IPS-18a (cell line): ENCODE measurements around the gene GLRX5.
"Not testable (repeated sequence)": the region's sequence is repeated elsewhere in the genome, so short reads cannot be mapped to it uniquely, and the experiment has no call there.

Source experiments
- H3K27ac ChIP-seq: one replicate; pipeline ENCODE4 v1.5.1; 2013; ENCODE audit warnings: low read length
- H3K27me3 ChIP-seq: one replicate; pipeline ENCODE4 v1.6.1; 2013; ENCODE audit warnings: mild to moderate bottlenecking, low read length; ENCODE audit not compliant: control insufficient read depth, insufficient read depth
- H3K36me3 ChIP-seq: one replicate; pipeline ENCODE4 v1.6.1; 2013; ENCODE audit warnings: low read depth, low read length; ENCODE audit not compliant: control insufficient read depth
- H3K4me1 ChIP-seq: one replicate; pipeline ENCODE4 v1.6.1; 2013; ENCODE audit warnings: low read depth, low read length; ENCODE audit not compliant: control insufficient read depth
- H3K4me3 ChIP-seq: one replicate; pipeline ENCODE4 v1.5.1; 2013; ENCODE audit warnings: low read length
- H3K9ac ChIP-seq: one replicate; pipeline ENCODE4 v1.6.1; 2013; ENCODE audit warnings: mild to moderate bottlenecking, low read length, moderate library complexity
- H3K9me3 ChIP-seq: one replicate; pipeline ENCODE4 v1.6.1; 2013; ENCODE audit warnings: low read depth, low read length; ENCODE audit not compliant: control insufficient read depth

Gene GLRX5

GRCh38 chr14:95577870-95578269, 43.0 kb downstream of the GLRX5 start:
- Histone ChIP-seq H3K4me3 (no peak overlapping the region), H3K36me3 (no peaks in the 10 kb centered on the region), H3K9ac (no peak overlapping the region), H3K27ac (no peak overlapping the region), H3K9me3 (no peaks in the 10 kb centered on the region), H3K27me3 (no peaks in the 10 kb centered on the region), H3K4me1 (peaks cover 9% of the 10 kb centered on the region)

GRCh38 chr14:95583836-95584617, 49.2 kb downstream of the GLRX5 start:
- not testable (repeated sequence) for H3K36me3 ChIP-seq, H3K4me1 ChIP-seq, H3K9me3 ChIP-seq

GRCh38 chr14:95585953-95586620, 51.2 kb downstream of the GLRX5 start:
- no peak overlapping the region for H3K9ac ChIP-seq
- H3K9me3 ChIP-seq: peaks cover 5% of the 10 kb centered on the region
- no peaks in the 10 kb centered on the region for H3K27me3 ChIP-seq
- no peak overlapping the region for H3K4me3 ChIP-seq
- H3K27ac ChIP-seq: no peak overlapping the region
- no peaks in the 10 kb centered on the region for H3K36me3 ChIP-seq
- H3K4me1 ChIP-seq: no peaks in the 10 kb centered on the region

More at GRCh38 chr14:95583836-95584617, 49.2 kb downstream of the GLRX5 start:
- not testable (repeated sequence) for H3K27ac ChIP-seq, H3K9ac ChIP-seq, H3K27me3 ChIP-seq, H3K4me3 ChIP-seq

- not testable (repeated sequence) for H3K9me3 ChIP-seq
These were observed 56.3 kb downstream of the GLRX5 start for GRCh38 chr14:95591182-95591581.

More at GRCh38 chr14:95591182-95591581, 56.3 kb downstream of the GLRX5 start:
- not testable (repeated sequence) for H3K36me3 ChIP-seq, H3K27me3 ChIP-seq, H3K9ac ChIP-seq, H3K27ac ChIP-seq, H3K4me1 ChIP-seq, H3K4me3 ChIP-seq
